ENCODE measurements around the gene UBE2L3. TPM values are rescaled to one million over a fixed set of nuclear protein-coding genes. Genes with fewer than 3 reads are reported as not detected.

UBE2L3 gene
- total RNA-seq, 1 donor from 2014 or later: 46.2 TPM

GRCh38 chr22:21657360-21658032 lies 90.0 kb downstream of the UBE2L3 start:
- intact Hi-C loops (cut with DNase I): no loop called here
- peak; percentile 86 for DNase-seq (ENCODE audit: low spot score)

- no peak for DNase-seq (ENCODE audit: low spot score)
- intact Hi-C loops (cut with DNase I): no loop called here
Observed at GRCh38 chr22:21659864-21660525, 92.5 kb downstream of the UBE2L3 start.

GRCh38 chr22:21660904-21661303 lies 93.4 kb downstream of the UBE2L3 start:
- intact Hi-C loops (cut with DNase I): no loop called here

GRCh38 chr22:21661991-21662390 lies 94.5 kb downstream of the UBE2L3 start:
- DNase-seq (ENCODE audit: low spot score): no peak
- intact Hi-C loops (cut with DNase I): no loop called here

More at GRCh38 chr22:21660904-21661303, 93.4 kb downstream of the UBE2L3 start:
- DNase-seq (ENCODE audit: low spot score): no peak

GRCh38 chr22:21663738-21664137 lies 96.2 kb downstream of the UBE2L3 start:
- no peak for DNase-seq (ENCODE audit: low spot score)

GRCh38 chr22:21665047-21665851 lies 97.7 kb downstream of the UBE2L3 start:
- intact Hi-C loops (cut with DNase I): loop anchor here (5.0 kb wide), 1 partner anchor 277 kb away; no protein-coding TSS in a partner anchor
- DNase-seq (ENCODE audit: low spot score): no peak

More at GRCh38 chr22:21663738-21664137, 96.2 kb downstream of the UBE2L3 start:
- intact Hi-C loops (cut with DNase I): no loop called here

GRCh38 chr22:21666786-21667185 lies 99.3 kb downstream of the UBE2L3 start:
- DNase-seq (ENCODE audit: low spot score): no peak
- intact Hi-C loops (cut with DNase I): loop anchor here (5.0 kb wide), 1 partner anchor 276 kb away; no protein-coding TSS in a partner anchor

- DNase-seq (ENCODE audit: low spot score): no peak
- intact Hi-C loops (cut with DNase I): loop anchor here (5.0 kb wide), 1 partner anchor 273 kb away; no protein-coding TSS in a partner anchor
Observed at GRCh38 chr22:21669026-21669425, 101.5 kb downstream of the UBE2L3 start.

GRCh38 chr22:21672107-21672629 lies 104.7 kb downstream of the UBE2L3 start:
- no peak for DNase-seq (ENCODE audit: low spot score)
- intact Hi-C loops (cut with DNase I): no loop called here

Small RNA genes lying within 50 kb of the gene (microRNA-seq; reads per million reads assigned to microRNA genes)
- gene MIR130B (275 reads per million, percentile 67 among the genes with 10 or more reads in this experiment), gene MIR301B (4.4 reads per million, percentile 4 among the genes with 10 or more reads in this experiment)

Other genes with a start within 250 kb of the UBE2L3 start
- gene RIMBP3B, start 184.0 kb upstream of the UBE2L3 start, total RNA-seq: 0.08 TPM
- 1.9 TPM for gene HIC2, start 150.3 kb upstream of the UBE2L3 start, total RNA-seq
- 1.7 TPM for gene TMEM191C, start 100.3 kb upstream of the UBE2L3 start, total RNA-seq
- gene RIMBP3C, start 16.3 kb upstream of the UBE2L3 start, total RNA-seq: 0.08 TPM
- 5.9 TPM for gene YDJC, start 62.3 kb downstream of the UBE2L3 start, total RNA-seq
- 0.43 TPM for gene CCDC116, start 65.0 kb downstream of the UBE2L3 start, total RNA-seq
- 33.3 TPM for gene SDF2L1, start 74.6 kb downstream of the UBE2L3 start, total RNA-seq
- gene PPIL2, start 98.3 kb downstream of the UBE2L3 start, total RNA-seq: 25.9 TPM
- 9.6 TPM for gene YPEL1, start 168.1 kb downstream of the UBE2L3 start, total RNA-seq